PC-9 (cell line): Measurements from ENCODE around the gene ZBTB1. TPM values are rescaled to one million over a fixed set of nuclear protein-coding genes. Genes with fewer than 3 reads are reported as not detected.

Source experiments
- BruUV-seq: library from RNA; stranded (reverse); fragments of 400-500 nt; replicated peaks from 2 replicates; lab custom pipeline; 2021; lab: Mats Ljungman, UMichigan
- CTCF ChIA-PET: fragments of 300-600 bp; sonication (Branson Sonifier 250); formaldehyde crosslinking; loops from one replicate; lab custom pipeline; 2022; ENCODE audit warnings: antibody characterized with exemption; lab: Charles Lee
- POLR2A ChIA-PET: fragments of 300-600 bp; sonication (Branson Sonifier 250); formaldehyde crosslinking; loops from one replicate; lab custom pipeline; 2022; ENCODE audit warnings: antibody characterized with exemption; ENCODE audit not compliant: unreplicated experiment; lab: Charles Lee
- DNase-seq, 2 experiments: peaks; one replicate each; pipeline versions ENCODE4 v3.0.0 to v3.0.0-alpha.2; 2015 to 2022; ENCODE audit warnings: mixed read lengths in 1 of 2
- H2AFZ ChIP-seq: fragments of 200-600 bp; sonication (generic); 2 replicates; pipeline ENCODE4 v1.8.1; 2017; ENCODE audit warnings: antibody characterized with exemption
- H3F3A ChIP-seq: fragments of 200-600 bp; sonication (generic); 2 replicates; pipeline ENCODE4 v1.8.1; 2017; ENCODE audit warnings: antibody characterized with exemption, mild to moderate bottlenecking, low read depth; ENCODE audit not compliant: insufficient read depth
- H3K27ac ChIP-seq: fragments of 200-600 bp; sonication (generic); 2 replicates; pipeline ENCODE4 v1.6.1; 2016; ENCODE audit warnings: mixed run types
- H3K27me3 ChIP-seq: fragments of 200-600 bp; sonication (generic); 2 replicates; pipeline ENCODE4 v1.6.1; 2016; ENCODE audit warnings: low read depth, mixed run types; ENCODE audit not compliant: insufficient read depth
- H3K36me3 ChIP-seq: fragments of 200-600 bp; sonication (generic); 2 replicates; pipeline ENCODE4 v1.6.1; 2016; ENCODE audit warnings: low read depth, mixed run types
- H3K4me1 ChIP-seq: fragments of 200-600 bp; sonication (generic); replicated peaks from 2 replicates; pipeline ENCODE4 v1.6.1; 2016; ENCODE audit warnings: mixed run types; ENCODE audit not compliant: insufficient read depth
- H3K4me2 ChIP-seq: fragments of 200-600 bp; sonication (generic); 2 replicates; pipeline ENCODE4 v1.6.1; 2017; ENCODE audit warnings: mixed run types
- H3K4me3 ChIP-seq: fragments of 200-600 bp; sonication (generic); 2 replicates; pipeline ENCODE4 v1.6.1; 2016; ENCODE audit warnings: mixed run types
- H3K79me2 ChIP-seq: fragments of 200-600 bp; sonication (generic); 2 replicates; pipeline ENCODE4 v1.6.1; 2017; ENCODE audit warnings: low read depth, mixed run types
- H3K9me2 ChIP-seq: fragments of 200-600 bp; sonication (generic); 2 replicates; pipeline ENCODE4 v1.8.1; 2017; ENCODE audit warnings: mild to moderate bottlenecking; ENCODE audit not compliant: insufficient read depth
- H3K9me3 ChIP-seq: fragments of 200-600 bp; sonication (generic); 2 replicates; pipeline ENCODE4 v1.8.1; 2016; ENCODE audit warnings: low read depth; ENCODE audit not compliant: insufficient read depth
- H4K20me1 ChIP-seq: fragments of 200-600 bp; sonication (generic); 2 replicates; pipeline ENCODE4 v1.8.1; 2017; ENCODE audit not compliant: insufficient read depth
- EZH2 ChIP-seq: fragments of 200-600 bp; sonication (generic); IDR thresholded peaks from 2 replicates; pipeline ENCODE4 v1.8.0; 2017; ENCODE audit warnings: antibody characterized with exemption, low read depth
- intact Hi-C: fragments of 100-400 bp; cut with micrococcal nuclease; formaldehyde crosslinking; loops from one replicate; pipeline ENCODE4 v1.10.0; 2022; ENCODE audit not compliant: unreplicated experiment
- total RNA-seq: library from RNA; stranded (reverse); gene quantifications from 2 replicates; pipeline ENCODE4 v1.2.3, GENCODE V29; 2021
- TF ChIP-seq, protein P1 (sequence below): fragments of 200-600 bp; sonication (generic); conservative IDR thresholded peaks from 2 replicates; pipeline ENCODE4 v1.6.1; 2017; ENCODE audit warnings: mixed run types, antibody characterized with exemption, mild to moderate bottlenecking, moderate library complexity

ZBTB1 gene
- total RNA-seq, 1 experiment from 2014 or later, result 55.4 TPM

DNA sequence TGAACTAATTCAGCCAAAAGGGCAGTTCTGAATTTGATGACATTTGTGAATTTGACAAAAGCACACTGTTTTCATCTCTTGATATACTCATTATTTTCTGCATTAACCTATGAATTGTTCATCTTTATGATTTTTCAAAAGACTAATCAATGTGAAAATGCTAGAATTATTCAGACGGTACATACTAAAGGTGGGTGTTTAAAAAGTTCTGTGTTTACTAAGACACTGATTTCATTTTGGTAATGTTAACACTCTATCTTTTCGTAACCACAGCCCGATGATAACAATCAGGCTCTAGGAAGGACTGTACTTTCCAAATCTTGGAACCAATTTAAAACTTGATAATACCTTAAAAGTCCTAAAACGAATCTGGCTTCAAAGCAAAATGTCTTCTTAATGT, 29.9 kb upstream of the ZBTB1 start:
- Histone ChIP-seq H4K20me1 (no peaks in the 10 kb centered on the region), H3K4me3 (no peak overlapping the region), H3F3A (no peaks in the 10 kb centered on the region; the same call in 1 of the 2 replicates), H3K36me3 (no peaks in the 10 kb centered on the region), H3K27me3 (no peaks in the 10 kb centered on the region), H3K27ac (no peak overlapping the region), H3K79me2 (no peaks in the 10 kb centered on the region), H2AFZ (no peak overlapping the region), H3K9me3 (no peaks in the 10 kb centered on the region), H3K9me2 (no peaks in the 10 kb centered on the region), H3K4me1 (no peaks in the 10 kb centered on the region), H3K4me2 (no peak overlapping the region)
- ChIA-PET POLR2A (no interaction called here), CTCF (no interaction called here)
- no peak for DNase-seq
- TF ChIP-seq EZH2, result no peak
- TF ChIP-seq, protein P1, sequence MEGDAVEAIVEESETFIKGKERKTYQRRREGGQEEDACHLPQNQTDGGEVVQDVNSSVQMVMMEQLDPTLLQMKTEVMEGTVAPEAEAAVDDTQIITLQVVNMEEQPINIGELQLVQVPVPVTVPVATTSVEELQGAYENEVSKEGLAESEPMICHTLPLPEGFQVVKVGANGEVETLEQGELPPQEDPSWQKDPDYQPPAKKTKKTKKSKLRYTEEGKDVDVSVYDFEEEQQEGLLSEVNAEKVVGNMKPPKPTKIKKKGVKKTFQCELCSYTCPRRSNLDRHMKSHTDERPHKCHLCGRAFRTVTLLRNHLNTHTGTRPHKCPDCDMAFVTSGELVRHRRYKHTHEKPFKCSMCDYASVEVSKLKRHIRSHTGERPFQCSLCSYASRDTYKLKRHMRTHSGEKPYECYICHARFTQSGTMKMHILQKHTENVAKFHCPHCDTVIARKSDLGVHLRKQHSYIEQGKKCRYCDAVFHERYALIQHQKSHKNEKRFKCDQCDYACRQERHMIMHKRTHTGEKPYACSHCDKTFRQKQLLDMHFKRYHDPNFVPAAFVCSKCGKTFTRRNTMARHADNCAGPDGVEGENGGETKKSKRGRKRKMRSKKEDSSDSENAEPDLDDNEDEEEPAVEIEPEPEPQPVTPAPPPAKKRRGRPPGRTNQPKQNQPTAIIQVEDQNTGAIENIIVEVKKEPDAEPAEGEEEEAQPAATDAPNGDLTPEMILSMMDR, result no peak
- no TSS peak for BruUV-seq
- intact Hi-C loops, result no loop called here

DNA sequence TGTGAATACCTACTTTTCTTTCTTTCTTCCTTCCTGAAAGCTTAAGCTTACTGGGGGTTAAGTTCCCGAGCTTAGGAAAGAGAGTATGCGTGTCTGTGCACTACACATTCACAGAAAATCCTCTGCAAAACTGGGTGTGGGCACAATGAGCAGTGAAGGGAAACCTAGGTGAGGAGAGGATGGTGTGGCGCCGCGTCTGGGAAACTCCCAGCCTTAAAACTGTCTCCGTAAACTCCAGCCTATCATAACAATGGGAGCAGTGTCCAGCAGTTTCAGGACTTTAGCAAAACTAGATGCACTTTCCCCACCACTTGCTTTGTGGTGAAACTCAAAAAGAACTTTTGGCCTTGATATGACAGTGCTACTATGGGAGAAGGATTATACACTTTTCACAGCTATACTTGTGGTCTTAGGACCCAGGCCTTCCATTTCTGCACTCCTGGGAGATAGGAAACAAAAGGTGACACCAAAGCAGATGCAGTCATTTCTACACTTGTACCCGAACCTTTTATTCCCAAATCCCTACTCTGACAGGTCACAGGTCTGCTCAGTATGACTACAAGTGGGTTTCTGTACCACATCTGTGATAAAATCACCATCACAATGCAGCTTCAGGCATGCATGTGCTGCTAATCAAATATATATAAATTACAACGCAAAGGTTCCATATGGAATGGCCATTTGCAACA, 28.8 kb upstream of the ZBTB1 start:
- Histone ChIP-seq H3K36me3 (no peaks in the 10 kb centered on the region), H3K4me2 (no peak overlapping the region), H3K79me2 (no peaks in the 10 kb centered on the region), H2AFZ (no peak overlapping the region), H3K4me3 (no peak overlapping the region), H3K9me2 (no peaks in the 10 kb centered on the region), H3K27ac (no peak overlapping the region), H4K20me1 (no peaks in the 10 kb centered on the region), H3K9me3 (no peaks in the 10 kb centered on the region), H3K4me1 (no peaks in the 10 kb centered on the region), H3F3A (no peaks in the 10 kb centered on the region; the same call in 1 of the 2 replicates), H3K27me3 (no peaks in the 10 kb centered on the region)
- TF ChIP-seq, protein P1, result no peak
- no peak for TF ChIP-seq EZH2
- ChIA-PET POLR2A (no interaction called here), CTCF (interaction anchor here (0.5 to 0.7 kb wide), 4 partner anchors 121 to 434 kb away, joined by 3 to 5 read pairs (median 3); no protein-coding TSS in a partner anchor)
- no TSS peak for BruUV-seq
- DNase-seq, result no peak
- intact Hi-C loops, result no loop called here

DNA sequence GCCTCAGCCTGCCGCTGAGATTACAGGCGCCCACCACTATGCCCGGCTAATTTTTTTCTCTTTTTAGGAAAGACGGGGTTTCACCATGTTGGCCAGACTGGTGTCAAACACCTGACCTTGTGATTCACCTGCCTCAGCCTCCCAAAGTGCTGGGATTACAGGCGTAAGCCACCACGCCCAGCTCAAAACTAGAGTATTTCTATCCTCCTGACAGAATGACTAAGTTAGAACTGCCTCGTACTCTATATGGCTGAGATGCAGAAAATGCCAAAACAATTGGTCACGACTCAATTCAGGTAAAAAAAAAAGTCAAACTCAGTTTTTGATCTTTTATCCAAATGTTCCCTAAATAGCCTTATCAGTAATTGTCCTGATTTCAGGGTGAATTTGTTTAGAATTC, 28.1 kb upstream of the ZBTB1 start:
- H3K4me3 ChIP-seq, result no peak overlapping the region
- no peaks in the 10 kb centered on the region for H3K27me3 ChIP-seq
- H2AFZ ChIP-seq, result no peak overlapping the region
- H3K9me2 ChIP-seq, result no peaks in the 10 kb centered on the region
- H3K36me3 ChIP-seq, result no peaks in the 10 kb centered on the region
- H3K9me3 ChIP-seq, result no peaks in the 10 kb centered on the region
- ChIA-PET CTCF (interaction anchor here (0.5 to 0.7 kb wide), 4 partner anchors 122 to 434 kb away, joined by 3 to 5 read pairs (median 3); no protein-coding TSS in a partner anchor), POLR2A (no interaction called here)
- H3F3A ChIP-seq, result no peaks in the 10 kb centered on the region; the same call in 1 of the 2 replicates
- BruUV-seq, result no TSS peak
- no peak overlapping the region for H3K4me2 ChIP-seq
- DNase-seq, result no peak
- TF ChIP-seq EZH2, result no peak
- TF ChIP-seq, protein P1, result no peak
- H4K20me1 ChIP-seq, result no peaks in the 10 kb centered on the region
- no peaks in the 10 kb centered on the region for H3K4me1 ChIP-seq
- H3K27ac ChIP-seq, result no peak overlapping the region
- no peaks in the 10 kb centered on the region for H3K79me2 ChIP-seq
- intact Hi-C loops, result no loop called here
